NCI-H748 treated with DMSO at 0.1 percent for 48 hours (cell line): ENCODE measurements around the gene PAQR3.
"Not testable (repeated sequence)": the region's sequence is repeated elsewhere in the genome, so short reads cannot be mapped to it uniquely, and the experiment has no call there.

Experiments
- DNase-seq: peaks from one replicate; lab custom pipeline; 2025; lab: John Stamatoyannopoulos, UW

Gene PAQR3

GRCh38 chr4:78926826-78927225, 12.4 kb downstream of the PAQR3 start:
- DNase-seq = no peak

GRCh38 chr4:78923464-78924312, 15.6 kb downstream of the PAQR3 start:
- no peak for DNase-seq

GRCh38 chr4:78922207-78922606, 17.0 kb downstream of the PAQR3 start:
- DNase-seq = no peak

- no peak for DNase-seq
These were observed 28.6 kb downstream of the PAQR3 start for GRCh38 chr4:78910612-78911011.

GRCh38 chr4:78908974-78909373, 30.3 kb downstream of the PAQR3 start:
- DNase-seq = not testable (repeated sequence)

- DNase-seq = no peak
These were observed 31.6 kb downstream of the PAQR3 start for GRCh38 chr4:78907638-78908037.

- DNase-seq = no peak
These were observed 35.1 kb downstream of the PAQR3 start for GRCh38 chr4:78904143-78904542.

- DNase-seq = no peak
These were observed 36.9 kb downstream of the PAQR3 start for GRCh38 chr4:78902298-78902697.

GRCh38 chr4:78901882-78902281, 37.4 kb downstream of the PAQR3 start:
- DNase-seq = no peak

- no peak for DNase-seq
These were observed 39.9 kb downstream of the PAQR3 start for GRCh38 chr4:78899302-78899701.

- DNase-seq = no peak
These were observed 49.3 kb downstream of the PAQR3 start for GRCh38 chr4:78889955-78890354.

- no peak for DNase-seq
These were observed 53.6 kb downstream of the PAQR3 start for GRCh38 chr4:78885598-78885997.

- no peak for DNase-seq
These were observed 58.3 kb downstream of the PAQR3 start for GRCh38 chr4:78880874-78881492.

GRCh38 chr4:78878031-78878430, 61.2 kb downstream of the PAQR3 start:
- no peak for DNase-seq

- no peak for DNase-seq
These were observed 62.5 kb downstream of the PAQR3 start for GRCh38 chr4:78876568-78877320.

GRCh38 chr4:78870056-78870455, 69.2 kb downstream of the PAQR3 start:
- no peak for DNase-seq

- DNase-seq = not testable (repeated sequence)
These were observed 70.5 kb downstream of the PAQR3 start for GRCh38 chr4:78868712-78869111.

GRCh38 chr4:78865451-78865850, 73.8 kb downstream of the PAQR3 start:
- no peak for DNase-seq

GRCh38 chr4:78864405-78865024, 74.7 kb downstream of the PAQR3 start:
- peak; percentile 62 for DNase-seq

- DNase-seq = no peak
These were observed 75.2 kb downstream of the PAQR3 start for GRCh38 chr4:78863991-78864390.

GRCh38 chr4:78863254-78863869, 75.9 kb downstream of the PAQR3 start:
- DNase-seq = no peak

- DNase-seq = no peak
These were observed 76.9 kb downstream of the PAQR3 start for GRCh38 chr4:78862314-78862737.
